GM19238 (cell line): Measurements from ENCODE around the gene GNG3.
"Not testable (repeated sequence)": the region's sequence is repeated elsewhere in the genome, so short reads cannot be mapped to it uniquely, and the experiment has no call there.

Experiments used
- DNase-seq: peaks from one replicate; pipeline ENCODE4 v3.0.0; 2011; ENCODE audit warnings: low spot score; ENCODE audit not compliant: insufficient read length

Gene GNG3

DNA sequence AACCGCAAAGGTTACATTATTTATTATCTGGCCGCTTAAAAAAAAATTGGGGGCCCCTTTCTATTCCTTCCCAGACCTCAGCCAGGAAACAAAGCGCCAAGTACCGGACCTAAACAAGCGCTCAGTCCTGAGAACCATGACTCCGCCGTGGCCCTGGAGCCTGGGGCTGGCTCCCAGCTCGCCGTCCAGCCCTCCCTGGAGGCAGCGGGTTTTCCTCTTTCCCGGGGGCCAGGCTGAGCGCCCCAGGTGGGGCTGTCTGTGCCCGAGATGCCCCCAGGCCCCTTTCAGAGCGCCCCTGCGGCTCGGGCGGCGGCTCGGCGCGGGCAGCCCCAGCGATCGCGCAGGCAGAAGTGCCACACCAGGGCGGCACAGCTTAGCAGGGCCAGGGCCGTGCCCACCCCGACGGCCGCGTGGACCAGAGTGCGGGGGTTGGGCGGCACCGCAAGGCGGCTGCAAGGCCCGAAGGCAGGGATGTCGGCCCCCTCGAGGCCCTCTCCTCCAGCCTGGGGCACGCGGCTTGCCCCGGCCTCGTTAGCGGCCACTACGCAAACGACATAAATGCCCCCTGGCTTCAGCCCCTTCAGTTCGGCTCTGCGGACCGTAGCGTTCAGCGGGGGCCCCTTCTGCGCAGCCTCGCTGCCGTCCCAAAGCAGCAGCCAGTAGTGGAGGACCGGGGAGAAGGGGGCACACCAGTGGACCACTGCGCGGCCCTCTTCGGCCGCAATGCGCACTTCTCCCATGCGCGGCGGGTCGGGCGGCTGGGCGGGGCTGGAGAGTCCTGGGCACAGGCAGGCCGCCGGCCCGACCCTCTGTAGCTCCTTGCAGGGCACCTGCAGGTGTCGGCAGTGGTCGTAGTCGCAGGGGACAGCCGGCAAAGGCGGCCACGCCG lies 19.7 kb upstream of the GNG3 start:
- no peak for DNase-seq

DNA sequence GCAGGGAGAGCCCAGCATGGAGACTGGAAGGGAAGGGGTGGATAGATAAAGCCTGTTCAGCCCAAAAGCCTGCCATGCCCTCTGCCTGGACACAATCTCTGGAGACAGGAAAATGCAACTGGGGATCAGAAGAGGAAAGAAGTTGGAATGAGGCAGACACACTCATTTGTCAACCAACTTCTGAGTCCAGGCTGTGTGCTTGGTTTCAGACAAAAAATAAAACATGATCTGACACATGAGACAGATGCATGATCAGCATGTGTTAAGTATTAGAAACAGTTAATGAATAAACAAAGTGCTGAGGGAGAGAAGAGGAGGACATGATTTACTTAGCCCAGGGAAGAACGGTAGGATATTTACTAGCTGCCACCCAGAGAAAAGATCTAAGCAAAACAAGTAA lies 19.0 kb upstream of the GNG3 start:
- DNase-seq, result no peak

DNA sequence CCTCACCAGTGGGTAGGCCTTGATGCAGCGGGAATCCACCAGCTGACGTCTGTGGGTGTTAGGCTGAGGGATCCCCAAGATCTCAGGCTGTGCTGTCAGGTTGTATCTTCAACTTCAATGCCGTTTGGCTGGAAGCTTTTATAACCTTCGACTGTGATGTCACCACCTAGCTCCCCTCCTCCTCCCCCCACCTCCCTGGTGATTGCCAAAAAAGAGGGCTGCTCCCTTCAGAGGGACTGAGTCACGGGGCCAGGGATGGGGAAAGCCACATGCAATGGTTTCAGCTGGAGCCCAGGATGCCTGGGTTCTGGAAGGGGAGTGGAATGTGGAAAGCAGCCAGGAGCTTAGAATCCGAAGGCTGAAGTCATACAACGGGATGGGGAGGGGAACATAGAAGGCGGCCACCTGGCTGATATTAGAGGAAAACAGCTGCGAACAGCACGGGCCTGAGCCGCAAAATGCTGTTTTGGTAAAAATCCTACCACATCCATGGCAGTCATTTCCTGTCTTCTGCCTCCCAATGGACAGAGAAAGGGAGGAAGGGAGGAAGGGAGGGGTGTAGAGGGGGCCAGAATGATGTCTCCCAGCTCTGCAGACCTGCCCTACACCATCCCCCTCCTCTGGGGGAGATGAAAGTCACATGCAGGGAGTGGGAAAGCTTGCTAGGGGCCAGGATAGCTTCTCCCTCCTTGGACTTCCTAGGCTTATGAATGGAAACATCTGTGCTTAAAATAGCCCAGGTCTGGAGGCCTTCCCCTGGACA lies 17.9 kb upstream of the GNG3 start, which contains the start of gene LRRN4CL:
TSS of gene LRRN4CL (minus strand) at position 110 of the 763 bp plus-strand sequence. CDS start 1,022 bp downstream, outside the sequence.
- no peak for DNase-seq

DNA sequence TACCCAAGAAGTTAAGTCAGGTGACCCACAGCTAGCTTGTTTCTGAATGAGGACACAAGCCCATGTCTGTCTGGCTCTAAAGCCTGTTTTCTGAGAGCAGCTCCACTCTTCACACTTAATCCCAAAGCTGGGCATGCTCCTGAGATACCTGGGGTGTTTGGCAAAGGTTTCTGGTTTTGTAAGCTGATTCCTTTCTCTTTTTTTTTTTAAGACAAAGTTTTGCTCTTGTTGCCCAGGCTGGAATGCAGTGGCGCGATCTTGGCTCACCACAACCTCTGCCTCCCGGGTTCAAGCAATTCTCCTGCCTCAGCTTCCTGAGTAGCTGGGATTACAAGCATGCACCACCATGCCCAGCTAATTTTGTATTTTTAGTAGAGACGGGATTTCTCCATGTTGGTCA lies 13.9 kb upstream of the GNG3 start:
- DNase-seq, result not testable (repeated sequence)

DNA sequence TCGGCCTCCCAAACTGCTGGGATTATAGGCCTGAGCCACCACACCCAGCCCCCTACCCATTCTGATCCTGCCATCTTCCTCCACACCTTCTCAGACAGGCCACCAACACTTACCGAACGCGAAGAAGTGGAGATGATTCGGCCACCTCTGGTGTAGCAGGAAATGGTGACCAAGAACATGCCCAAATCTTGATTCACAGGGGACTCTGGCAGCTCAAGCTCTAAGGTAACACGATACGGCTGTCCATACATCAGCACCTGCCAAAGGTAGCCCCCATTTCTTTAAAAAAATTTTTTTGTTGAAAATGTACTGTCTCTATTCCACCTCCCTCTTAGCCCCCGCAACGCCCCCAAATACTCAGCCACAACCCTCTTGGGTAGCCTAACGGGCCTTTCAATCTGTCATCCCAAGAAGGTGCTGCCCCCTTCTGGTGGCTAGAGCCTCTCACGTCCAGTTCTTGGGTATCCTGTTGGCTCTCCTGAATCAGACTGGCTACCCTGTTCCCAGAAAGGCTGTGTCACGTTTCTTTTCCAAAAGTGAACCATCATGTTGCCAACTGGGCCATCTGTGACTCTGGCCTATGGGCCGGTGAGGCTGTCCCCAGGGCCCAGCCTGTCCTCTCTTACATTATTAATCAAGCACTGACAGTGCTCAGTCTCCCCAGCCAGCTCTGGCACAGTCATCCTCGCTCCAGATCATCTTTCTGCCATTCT lies 12.9 kb upstream of the GNG3 start:
- DNase-seq, result peak; percentile 70

DNA sequence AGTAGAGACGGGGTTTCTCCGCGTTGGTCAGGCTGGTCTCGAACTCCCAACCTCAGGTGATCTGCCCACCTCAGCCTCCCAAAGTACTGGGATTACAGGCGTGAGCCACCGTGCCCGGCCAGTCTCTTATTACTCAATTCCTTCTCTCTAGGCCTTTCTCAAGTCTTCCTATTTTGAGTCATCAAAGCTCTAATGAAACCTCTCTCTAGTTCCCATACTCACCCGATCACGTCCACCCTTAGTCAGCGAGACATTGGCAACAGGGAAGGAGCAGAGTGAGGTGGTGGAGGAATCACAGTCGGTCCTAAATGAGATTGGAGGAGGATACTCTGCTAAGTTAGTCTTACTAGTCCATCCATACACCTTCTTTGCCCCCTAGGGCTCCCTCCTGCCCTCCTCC lies 5.2 kb upstream of the GNG3 start:
- DNase-seq, result no peak

DNA sequence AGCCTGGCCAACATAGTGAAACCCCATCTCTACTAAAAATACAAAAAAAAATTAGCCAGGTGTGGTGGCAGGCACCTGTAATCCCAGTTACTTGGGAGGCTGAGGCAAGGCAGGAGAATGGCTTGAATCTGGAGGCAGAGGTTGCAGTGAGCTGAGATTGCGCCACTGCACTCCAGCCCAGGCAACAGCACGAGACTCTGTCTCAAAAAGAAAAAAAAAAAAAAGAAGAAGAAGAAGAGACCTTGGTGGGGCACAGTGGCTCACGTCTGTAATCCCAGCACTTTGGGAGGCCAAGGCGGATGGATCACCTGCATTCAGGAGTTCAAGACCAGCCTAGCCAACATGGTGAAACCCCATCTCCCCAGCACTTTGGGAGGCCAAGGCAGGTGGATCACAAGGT lies 3.6 kb upstream of the GNG3 start:
- DNase-seq, result not testable (repeated sequence)

DNA sequence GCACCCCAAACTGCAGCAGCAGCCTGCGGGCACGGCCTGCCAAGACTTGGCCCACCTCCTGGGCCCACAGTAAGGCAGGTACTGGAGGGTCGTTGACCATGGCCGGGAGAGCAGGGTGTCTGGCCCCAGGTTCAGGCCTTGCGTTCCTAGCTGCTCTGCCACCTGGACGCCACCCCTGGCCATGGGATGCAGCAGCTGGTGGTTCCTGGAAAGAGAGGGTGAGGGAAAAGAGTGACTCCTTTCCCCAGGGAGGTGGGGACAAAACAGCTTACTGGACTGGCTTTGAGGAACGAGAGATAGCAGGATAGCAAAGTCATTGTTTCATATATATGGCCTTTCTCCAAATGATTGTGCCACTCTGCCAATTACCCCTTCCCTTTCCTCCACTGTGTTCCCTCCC lies 2.1 kb upstream of the GNG3 start:
- DNase-seq, result no peak

DNA sequence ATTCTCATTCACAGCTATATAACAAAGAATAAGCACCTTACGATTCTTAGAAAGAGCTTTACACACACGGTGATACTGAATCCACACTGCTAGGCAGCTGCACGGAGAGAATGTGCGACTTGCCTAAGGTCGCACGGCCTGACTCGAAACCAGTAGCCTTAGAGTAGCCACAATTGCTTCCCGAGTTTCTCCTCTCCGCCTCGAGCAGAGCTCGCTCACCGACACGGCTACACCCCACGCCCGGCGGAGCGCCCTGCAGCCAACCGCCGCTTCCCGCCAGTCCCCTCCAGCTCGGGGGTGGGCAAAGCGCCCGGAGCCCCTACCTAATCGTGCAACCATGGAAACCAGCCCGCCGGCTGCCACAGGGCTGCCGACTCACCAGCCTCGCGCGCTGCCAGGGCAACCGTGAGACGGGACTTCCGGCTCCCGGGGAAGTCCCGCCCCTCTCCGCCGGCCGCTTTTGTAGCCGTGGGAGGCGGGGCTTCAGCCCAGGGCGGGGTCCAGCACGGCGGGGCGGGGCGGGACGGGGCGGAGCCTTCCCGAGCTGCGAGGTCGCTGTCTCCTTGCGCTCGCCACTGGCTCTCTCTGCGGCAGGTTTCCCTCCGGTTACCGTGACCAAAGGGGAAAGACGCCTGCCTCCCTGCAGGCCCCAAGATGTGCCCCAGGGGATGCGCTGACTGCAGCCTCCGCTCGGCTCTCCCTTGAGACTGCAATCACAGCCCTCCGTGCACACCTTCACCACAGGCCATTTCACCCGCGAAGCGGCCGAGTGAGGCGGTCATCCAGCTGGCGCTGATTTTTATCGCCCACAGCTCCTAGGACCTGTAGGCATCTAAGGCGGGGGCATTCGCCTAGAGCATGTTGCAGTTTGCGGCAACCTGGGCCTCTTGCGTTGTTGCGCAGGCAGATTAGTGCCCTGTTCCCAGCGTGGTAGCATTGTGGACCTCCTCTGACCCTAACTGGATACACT lies 1.3 kb upstream of the GNG3 start:
- DNase-seq, result peak; percentile 87

DNA sequence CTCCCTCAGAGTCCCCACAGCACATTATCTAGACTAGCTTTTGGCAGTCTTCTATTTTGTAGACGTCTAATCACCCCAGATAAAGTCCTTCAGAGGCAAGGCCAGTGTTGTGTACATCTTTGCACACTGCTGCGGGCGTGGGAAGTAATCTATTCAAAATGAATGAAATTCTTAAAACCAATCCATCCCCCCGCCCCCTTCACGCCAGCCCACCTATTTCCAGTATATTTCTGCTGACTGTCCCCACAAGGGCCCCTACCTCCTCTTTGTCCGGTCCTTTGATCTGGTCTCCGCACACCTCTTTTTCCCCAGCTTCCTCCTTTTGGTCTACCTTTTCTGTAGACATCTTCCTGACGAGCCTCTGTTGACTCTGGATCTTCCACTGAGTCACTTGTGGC lies 627 bp upstream of the GNG3 start:
- DNase-seq, result no peak

DNA sequence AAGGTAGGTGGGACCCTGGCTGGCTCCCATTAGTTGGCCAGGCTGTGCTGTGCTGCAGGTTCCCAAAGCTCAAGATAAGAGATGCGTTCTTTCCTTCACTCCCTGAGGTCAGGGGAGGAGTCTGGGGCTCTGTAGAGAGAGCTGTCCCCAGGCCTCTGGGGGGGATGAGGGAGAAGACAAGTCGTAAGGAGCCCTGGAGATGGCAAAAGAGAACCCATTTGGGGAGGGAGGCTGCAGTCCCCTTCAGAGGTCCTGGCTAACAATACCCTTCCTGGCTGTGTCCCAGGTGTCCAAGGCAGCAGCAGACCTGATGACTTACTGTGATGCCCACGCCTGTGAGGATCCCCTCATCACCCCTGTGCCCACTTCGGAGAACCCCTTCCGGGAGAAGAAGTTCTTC lies 916 bp downstream of the GNG3 start:
- DNase-seq, result no peak

DNA sequence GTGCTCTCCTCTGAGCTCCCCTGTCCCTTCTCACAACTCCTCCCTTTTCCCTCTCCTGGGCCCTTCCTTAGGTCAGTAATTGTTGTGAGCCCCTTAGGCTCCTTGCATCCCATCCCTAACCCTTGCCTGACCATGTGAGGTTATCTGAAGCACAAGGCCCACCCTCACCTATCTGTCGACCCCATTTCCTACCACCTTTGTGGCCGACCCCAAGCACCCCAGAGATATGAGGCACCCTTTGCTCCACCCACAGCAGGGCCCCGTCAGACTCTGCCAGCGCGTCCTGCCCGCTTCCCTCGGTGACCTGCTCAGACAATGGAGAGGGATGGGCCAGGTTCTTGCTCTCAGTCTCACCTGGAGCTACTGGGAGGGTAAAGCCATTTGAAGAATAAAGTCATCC lies 1.3 kb downstream of the GNG3 start:
- no peak for DNase-seq

DNA sequence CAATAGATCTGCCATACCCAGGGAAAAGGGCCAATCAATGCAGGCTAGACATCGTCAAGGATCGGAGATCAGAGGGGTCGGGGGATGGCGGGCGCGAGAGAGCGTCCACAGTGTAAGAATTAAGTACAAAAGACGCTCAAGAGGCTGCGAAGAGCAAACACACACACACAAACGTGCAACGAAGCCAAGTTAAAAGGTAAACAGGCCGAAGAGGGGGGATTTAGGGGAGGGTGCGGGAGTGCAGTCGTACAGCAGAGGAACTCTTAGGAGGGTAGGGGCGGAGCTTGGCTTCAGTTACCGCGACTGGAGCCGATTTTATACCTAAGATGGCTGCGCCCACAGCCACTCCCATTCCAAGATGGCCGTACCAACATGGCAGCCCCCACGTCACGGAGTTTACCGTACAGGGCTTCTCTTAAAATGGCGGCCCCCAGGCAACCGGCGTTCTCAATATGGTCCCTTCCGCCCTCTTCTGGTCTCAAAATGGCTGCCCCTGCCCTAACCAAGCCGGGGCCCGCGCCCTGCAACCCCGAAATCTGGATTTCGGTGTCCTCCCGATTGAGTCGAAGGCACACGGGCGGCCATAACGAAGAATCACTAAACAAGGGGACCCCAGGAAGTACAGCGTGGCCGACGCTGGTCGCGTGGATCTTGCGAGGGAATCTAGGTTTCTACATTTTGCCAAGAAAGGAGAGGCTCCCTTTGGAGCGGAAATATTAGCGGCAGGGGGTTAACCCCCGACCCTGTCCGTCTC lies 1.9 kb downstream of the GNG3 start:
- peak; percentile 83 for DNase-seq

DNA sequence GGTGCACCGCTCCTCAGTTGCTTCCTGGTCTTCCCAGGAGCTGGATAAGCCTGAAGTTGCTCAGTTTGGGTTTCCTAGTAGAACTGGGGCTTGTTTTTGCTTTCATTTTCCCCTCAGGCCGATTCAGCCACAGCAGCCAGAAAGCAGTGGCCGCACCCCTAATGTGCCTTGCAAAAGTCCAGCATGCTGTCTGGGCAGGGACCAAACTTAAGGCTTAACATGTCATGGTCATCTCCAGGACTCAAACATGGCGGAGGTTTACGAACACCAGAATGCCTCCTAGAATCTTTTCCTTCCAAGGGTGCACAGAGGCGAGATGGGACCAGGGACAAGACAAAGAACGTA lies 2.5 kb downstream of the GNG3 start:
- no peak for DNase-seq

DNA sequence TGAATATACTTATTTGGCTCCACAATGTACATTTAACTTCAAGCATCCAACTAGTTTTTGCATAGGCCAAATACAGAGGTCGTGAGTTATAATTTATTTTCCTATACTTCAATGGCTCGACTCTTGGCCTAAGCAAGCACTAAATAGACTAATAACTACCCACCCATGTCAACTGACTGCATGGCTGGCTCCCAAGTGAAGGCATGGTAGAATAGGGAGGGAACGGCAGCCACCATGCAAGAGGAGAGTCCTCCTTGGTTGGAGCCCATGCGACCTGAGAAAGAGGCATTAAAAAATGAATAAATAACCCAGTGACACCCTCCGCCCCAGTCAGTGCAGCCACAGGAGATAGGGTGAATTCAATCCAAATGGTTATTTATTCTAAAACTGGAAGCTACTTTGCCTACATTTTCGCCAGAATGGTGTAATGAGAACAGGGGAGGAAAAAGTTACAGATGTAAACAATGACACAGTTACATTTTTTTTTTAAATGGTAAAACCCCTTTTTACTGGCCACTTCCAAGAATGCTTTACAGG lies 4.9 kb downstream of the GNG3 start:
- DNase-seq, result no peak

DNA sequence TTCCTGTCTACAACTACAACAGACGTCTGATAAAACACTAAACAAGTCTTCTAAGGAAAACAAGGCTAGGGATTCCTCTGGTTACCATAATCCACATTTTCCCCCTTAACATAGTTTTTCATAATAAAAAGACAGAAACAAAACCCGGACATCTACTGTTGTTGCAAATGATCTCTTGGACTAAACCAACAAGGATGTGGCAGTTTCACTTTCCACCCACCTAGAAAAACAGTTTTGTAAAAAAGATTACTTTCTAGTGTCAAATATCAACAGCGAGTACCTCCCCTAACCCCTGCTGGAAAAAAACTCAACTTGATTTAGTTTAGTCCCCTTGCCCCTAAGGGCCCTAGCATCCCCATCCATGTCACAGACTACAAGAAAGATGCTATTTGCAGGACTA lies 5.4 kb downstream of the GNG3 start:
- no peak for DNase-seq

DNA sequence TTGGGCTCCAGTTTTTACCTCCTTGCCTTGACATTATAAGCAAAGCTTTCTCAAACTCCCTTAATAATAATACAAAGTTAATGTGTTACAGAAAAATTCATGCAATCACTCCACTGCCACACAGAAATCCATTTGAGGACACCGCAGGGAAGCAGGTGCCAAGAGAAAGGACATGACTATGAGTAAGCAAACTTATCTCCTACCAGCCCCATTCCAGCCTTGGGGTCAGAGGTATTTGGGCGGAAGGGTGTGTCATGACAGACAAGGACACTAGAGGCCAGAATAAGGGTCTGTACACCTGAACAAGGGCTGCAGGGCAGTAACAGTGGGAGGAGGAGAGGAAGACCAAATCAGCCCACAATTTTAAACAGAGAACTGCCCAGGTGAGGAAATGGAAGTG lies 5.9 kb downstream of the GNG3 start:
- no peak for DNase-seq

DNA sequence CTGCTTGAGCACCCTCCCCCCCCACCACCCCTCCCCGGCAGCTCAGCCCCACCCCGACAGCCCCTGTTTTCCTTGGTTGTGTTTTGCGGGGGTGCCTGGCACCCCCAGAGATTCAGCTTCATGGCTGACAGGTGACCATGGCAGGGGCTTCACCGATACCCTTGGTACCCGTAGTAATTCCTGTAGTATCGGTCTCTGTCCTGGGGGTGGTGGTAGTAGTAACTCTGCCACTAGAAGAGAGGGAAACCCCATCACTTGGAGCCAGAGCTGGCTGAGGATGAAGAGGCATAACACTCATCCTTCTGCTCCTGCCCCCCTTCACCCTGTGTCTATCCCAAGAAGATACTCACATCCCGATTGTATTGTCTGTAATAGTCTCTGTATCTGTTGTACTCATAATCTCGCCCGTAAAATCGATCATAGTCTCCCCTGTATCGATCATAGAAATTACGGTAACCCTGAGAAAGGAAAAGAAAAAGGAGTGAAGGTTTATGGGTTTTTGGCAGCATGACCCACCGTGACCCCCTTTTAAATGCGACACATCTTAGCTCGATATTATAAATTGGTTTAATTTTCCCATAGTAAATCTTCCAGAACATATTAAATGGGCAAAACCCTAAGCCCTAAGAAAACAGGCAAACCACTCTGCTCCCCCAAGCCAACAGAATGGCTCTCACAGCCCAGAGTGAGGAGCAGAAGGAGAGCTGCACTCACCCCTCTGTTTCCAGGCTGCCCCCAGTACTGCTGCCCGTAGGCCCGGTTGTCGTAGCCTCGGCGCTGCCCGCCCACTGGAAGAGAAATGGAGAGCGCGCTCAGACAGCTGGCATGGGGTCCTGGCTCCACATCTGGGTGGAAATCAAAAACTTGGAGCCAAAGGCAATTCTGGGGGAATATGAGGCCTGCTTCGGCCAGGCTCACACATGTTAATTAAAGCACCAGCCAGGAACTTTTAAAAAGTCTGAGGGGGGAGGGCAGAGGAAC lies 8.0 kb downstream of the GNG3 start:
- no peak for DNase-seq

DNA sequence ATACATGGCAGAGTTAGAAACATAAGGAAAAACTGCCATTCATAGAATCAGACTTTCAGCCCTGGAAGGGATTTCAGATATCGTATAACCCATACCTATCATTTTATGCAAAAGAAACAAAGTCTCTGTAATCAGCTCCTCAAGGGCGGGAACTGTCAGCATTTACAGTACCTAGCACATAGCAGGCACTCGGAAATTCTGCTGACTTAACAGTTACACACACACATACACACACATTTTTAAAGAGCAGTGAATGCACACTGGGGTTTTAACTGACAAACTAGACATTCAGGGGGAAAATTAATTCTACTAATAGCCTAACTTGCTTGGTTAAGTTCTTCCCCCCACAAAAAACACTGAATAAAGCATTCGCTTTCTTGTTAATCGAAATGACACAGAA lies 8.7 kb downstream of the GNG3 start:
- no peak for DNase-seq
